ENCODE results near the gene GMFB. TPM values are rescaled to one million over a fixed set of nuclear protein-coding genes. Genes with fewer than 3 reads are reported as not detected.
A peak's percentile ranks its signal among the peaks of the same experiment; 100 is the strongest.
"Not testable (repeated sequence)": the region's sequence is repeated elsewhere in the genome, so short reads cannot be mapped to it uniquely, and the experiment has no call there.

The GMFB gene
- total RNA-seq, 4 donors from 2014 or later: 15.9 to 23.0 (median 19.1) TPM

DNA sequence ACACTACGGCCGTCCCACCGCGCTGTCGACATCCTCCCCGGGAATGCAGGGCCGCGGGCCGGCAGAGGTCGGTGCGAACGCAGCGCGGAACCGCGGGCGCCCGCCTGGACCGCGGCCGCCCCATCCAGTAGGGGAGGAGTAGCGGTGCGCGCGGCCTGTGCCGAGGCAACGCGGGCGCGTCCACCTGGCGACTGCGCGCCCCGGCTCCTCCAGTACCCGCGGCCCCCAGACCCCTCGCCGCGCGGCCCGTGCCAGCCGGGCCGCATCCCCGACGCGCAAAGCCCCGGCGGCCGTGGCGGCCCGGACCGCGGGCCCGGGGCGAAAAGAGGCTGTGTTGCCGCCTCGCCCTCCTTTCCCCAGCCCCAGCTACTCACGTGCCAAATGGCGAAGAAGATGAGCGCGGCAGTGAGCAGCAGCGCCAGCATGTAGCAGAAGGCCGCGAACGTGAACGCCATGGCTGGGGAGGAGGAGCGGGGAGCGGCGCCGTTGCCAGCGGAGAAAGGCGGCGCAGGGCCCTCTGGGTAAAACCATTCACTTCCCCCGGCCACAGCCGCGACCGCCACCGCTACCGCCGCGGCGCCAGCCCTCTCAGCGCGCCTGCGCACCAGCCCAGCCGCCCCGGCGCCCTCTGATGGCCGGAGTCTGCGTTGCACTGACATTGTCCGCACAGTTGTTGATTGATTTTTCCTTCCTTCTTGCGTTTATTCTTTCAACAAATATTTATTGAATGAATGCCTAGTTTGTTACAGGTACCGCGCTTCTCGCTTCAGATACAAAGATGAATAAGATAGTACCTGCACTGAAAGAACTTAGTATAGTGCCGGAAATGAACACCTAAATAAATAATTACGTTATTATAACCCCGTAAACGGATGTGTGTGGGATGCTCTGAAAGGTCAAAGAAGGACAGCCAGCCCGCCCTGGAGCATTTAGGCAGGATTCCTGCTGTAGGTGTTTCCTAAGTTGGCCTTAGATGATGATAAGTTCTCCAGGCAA lies 47.6 kb downstream of the GMFB start, which contains the start of gene CNIH1:
TSS of gene CNIH1 (minus strand) at position 502 of the 996 bp plus-strand sequence. CDS start at position 455, 47 bp downstream.
- 0 to 1% methylated on average over 63 to 81 of the region's 100 CpGs for WGBS, 2 donors
- intact Hi-C loops (cut with DNase I; ENCODE audit: low total_unique reads): no loop called here
- DNase-seq (ENCODE audit: low spot score in 2 of 2): peak; percentile 84 to 98
- TF ChIP-seq POLR2A (IDR thresholded peaks at IDR 0.05): no peak
- TF ChIP-seq CTCF (IDR thresholded peaks at IDR 0.05): peak in 1 of 3 donors; percentile 78
- H3K4me3 ChIP-seq (ENCODE audit: low read depth, poor library complexity, severe bottlenecking): peak within 1 kb of the TSS; percentile 65

GRCh38 chr14:54440476-54440872 lies 48.3 kb downstream of the GMFB start:
- peak overlapping the region; percentile 65 for H3K4me3 ChIP-seq (ENCODE audit: low read depth, poor library complexity, severe bottlenecking)
- TF ChIP-seq CTCF (IDR thresholded peaks at IDR 0.05) (no peak), POLR2A (IDR thresholded peaks at IDR 0.05) (no peak)
- no peak for DNase-seq (ENCODE audit: low spot score in 2 of 2)
- intact Hi-C loops (cut with DNase I; ENCODE audit: low total_unique reads): no loop called here
- WGBS, 2 donors: 0 to 2% methylated on average over 5 of the region's 5 CpGs

DNA sequence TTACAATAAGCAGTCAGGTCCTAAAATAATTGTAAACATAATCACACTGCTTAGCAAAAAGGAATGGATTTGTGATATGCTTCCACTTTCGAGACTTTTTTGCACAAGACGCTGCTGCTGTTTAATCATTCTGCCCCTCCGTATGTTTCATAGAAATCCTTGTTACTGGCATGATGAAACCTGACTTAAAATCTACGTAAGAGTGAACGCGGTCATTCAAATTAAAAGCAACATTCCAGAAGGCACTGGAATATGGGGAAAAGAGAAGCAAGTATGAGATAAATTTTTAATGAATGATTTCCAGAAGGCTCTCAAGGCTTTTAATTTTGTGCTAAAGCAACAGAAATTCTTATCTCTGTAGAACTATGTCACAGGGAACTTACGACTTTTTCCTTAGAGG lies 48.7 kb downstream of the GMFB start:
- no peak for DNase-seq (ENCODE audit: low spot score in 2 of 2)
- TF ChIP-seq POLR2A (IDR thresholded peaks at IDR 0.05) (no peak), CTCF (IDR thresholded peaks at IDR 0.05) (no peak)
- intact Hi-C loops (cut with DNase I; ENCODE audit: low total_unique reads): no loop called here
- WGBS, 2 donors: 49 to 50% methylated on average over 7 of the region's 7 CpGs
- no peak overlapping the region for H3K4me3 ChIP-seq (ENCODE audit: low read depth, poor library complexity, severe bottlenecking)

DNA sequence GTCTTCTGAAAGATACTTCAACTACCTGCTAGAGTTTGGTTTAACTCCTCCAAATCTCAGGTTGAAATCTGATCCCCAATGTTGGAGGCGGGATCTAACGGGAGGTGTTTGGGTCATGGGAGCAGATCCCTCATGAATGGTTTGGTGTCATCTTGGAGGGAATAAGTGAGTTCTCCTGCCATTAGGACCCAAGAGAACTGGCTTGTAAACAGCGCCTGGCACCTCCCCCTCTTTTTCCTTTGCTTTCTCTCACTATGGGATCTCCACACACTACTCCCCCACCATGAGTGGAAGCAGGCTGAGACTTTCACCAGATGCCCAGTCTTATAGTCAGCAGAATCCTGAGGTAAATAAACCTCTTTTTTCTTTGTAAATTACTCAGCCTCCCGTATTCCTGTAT lies 50.1 kb downstream of the GMFB start:
- no peak for TF ChIP-seq POLR2A (IDR thresholded peaks at IDR 0.05)
- no peak for TF ChIP-seq CTCF (IDR thresholded peaks at IDR 0.05)
- no peak overlapping the region for H3K4me3 ChIP-seq (ENCODE audit: low read depth, poor library complexity, severe bottlenecking)
- 89 to 91% methylated on average over 4 of the region's 4 CpGs for WGBS, 2 donors
- intact Hi-C loops (cut with DNase I; ENCODE audit: low total_unique reads): no loop called here
- no peak for DNase-seq (ENCODE audit: low spot score in 2 of 2)

DNA sequence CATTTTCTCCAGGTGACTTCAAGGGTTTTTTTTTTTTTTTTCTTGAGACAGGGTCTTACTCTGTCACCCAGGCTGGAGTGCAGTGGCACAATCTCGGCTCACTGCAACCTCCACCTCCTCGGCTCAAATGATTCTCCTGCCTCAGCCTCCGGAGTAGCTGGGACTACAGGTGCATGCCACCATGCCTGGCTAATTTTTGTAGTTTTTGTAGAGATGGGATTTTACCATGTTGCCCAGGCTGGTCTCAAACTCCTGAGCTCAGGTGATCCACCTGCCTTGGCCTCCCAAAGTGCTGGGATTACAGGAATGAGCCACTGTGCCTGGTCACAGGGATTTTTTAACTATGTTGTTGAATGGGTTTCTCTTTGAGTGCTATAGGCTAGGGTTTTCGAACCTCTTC lies 50.8 kb downstream of the GMFB start:
- DNase-seq (ENCODE audit: low spot score in 2 of 2); H3K4me3 ChIP-seq (ENCODE audit: low read depth, poor library complexity, severe bottlenecking); intact Hi-C loops (cut with DNase I; ENCODE audit: low total_unique reads): not testable (repeated sequence)
- WGBS, 2 donors: 91 to 95% methylated on average over 4 of the region's 4 CpGs

GRCh38 chr14:54435500-54435981 lies 53.2 kb downstream of the GMFB start:
- 61 to 64% methylated on average over 4 of the region's 4 CpGs for WGBS, 2 donors
- no peak overlapping the region for H3K4me3 ChIP-seq (ENCODE audit: low read depth, poor library complexity, severe bottlenecking)
- intact Hi-C loops (cut with DNase I; ENCODE audit: low total_unique reads): no loop called here
- no peak for DNase-seq (ENCODE audit: low spot score in 2 of 2)
- TF ChIP-seq POLR2A (IDR thresholded peaks at IDR 0.05) (no peak), CTCF (IDR thresholded peaks at IDR 0.05) (no peak)

All from lower leg skin (tissue), 4 donors.